ENCODE data around the gene DRD1. TPM values are rescaled to one million over a fixed set of nuclear protein-coding genes. Genes with fewer than 3 reads are reported as not detected.

Gene DRD1
- total RNA-seq, 2 donors from 2014 or later = 0.41 to 0.99 TPM

DNA sequence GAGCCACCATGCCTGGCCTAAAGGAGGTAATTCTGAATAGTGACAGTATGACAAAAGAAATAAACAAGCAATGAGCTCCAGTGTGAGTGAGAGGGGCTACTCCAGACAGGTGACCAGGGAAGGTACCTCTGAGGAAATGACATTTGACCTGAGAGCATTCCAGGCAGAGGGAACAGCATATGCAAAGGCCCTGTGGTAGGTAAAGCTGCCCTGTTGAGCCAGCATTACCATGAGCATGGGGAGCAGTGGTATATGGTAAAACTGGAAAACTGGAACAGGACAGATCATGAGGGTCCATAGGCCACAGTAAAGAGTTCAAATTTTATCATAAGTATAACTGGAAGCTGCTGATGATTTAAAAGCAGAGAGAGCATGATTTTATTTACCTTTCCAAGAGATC, 28.4 kb upstream of the DRD1 start:
- ATAC-seq (ENCODE audit: insufficient number of reproducible peaks, low FRiP score, low read depth) = no peak
- no peak overlapping the region for H3K4me3 ChIP-seq
- H3K27me3 ChIP-seq (replicated peaks; ENCODE audit: insufficient read depth) = no peaks in the 10 kb centered on the region
- no peaks in the 10 kb centered on the region for H3K4me1 ChIP-seq (ENCODE audit: control insufficient read depth in 1 of 2, low read depth in 2 of 2)
- no peaks in the 10 kb centered on the region for H3K36me3 ChIP-seq
- H3K9me3 ChIP-seq = no peaks in the 10 kb centered on the region
- no peak for DNase-seq (ENCODE audit: low spot score)
- no peak overlapping the region for H3K27ac ChIP-seq
- TF ChIP-seq CTCF (IDR thresholded peaks at IDR 0.05) = no peak

DNA sequence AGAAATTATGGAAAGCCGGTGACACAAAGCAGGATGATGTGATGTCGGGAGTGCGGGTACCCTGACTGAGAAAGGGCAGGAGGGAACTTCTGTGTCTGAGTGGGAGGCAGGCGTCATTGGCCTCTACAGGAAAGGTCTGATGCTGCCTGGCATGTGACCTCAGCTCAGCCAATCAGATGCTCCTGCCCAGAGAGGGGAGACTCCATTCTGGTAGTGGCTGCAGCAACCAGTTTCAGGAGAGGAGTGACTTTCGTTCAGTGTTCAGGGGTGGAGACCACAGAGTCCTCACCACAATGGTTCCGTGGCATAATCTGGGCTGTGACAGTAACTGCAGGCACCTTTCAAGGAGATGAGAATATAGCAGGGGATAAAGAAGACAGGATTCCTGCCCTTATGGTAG, 27.6 kb upstream of the DRD1 start:
- TF ChIP-seq CTCF (IDR thresholded peaks at IDR 0.05) = no peak
- no peak for ATAC-seq (ENCODE audit: insufficient number of reproducible peaks, low FRiP score, low read depth)
- no peak overlapping the region for H3K27ac ChIP-seq

DNA sequence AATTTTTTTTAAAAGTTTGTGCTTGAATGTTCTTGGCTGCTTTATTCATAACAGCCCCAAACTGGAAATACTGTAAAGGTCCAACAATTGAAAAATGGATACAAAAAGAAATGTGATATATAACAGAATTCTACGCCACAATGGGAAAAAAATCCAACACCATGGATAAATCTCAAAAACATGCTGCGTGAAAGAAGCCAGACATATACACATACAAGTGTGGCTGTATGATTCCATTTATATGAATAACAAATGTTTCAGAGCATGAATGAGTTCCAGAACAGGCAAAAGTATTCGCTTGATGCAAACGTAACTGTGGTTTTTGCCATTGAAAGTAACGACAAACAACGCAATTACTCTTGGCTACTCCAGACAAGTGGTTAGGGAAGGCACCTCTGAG, 27.2 kb upstream of the DRD1 start:
- TF ChIP-seq CTCF (IDR thresholded peaks at IDR 0.05) = no peak
- H3K27ac ChIP-seq = no peak overlapping the region
- H3K4me3 ChIP-seq = no peak overlapping the region
- no peaks in the 10 kb centered on the region for H3K9me3 ChIP-seq
- H3K36me3 ChIP-seq = no peaks in the 10 kb centered on the region
- H3K27me3 ChIP-seq (replicated peaks; ENCODE audit: insufficient read depth) = no peaks in the 10 kb centered on the region
- no peak for DNase-seq (ENCODE audit: low spot score)
- peaks cover 0 to 7% of the 10 kb centered on the region in 2 donors for H3K4me1 ChIP-seq (ENCODE audit: control insufficient read depth in 1 of 2, low read depth in 2 of 2)
- ATAC-seq (ENCODE audit: insufficient number of reproducible peaks, low FRiP score, low read depth) = no peak

More for the DNA sequence above, 27.6 kb upstream of the DRD1 start:
- Histone ChIP-seq H3K36me3 (no peaks in the 10 kb centered on the region), H3K4me1 (ENCODE audit: control insufficient read depth in 1 of 2, low read depth in 2 of 2) (peaks cover 0 to 7% of the 10 kb centered on the region in 2 donors), H3K27me3 (replicated peaks; ENCODE audit: insufficient read depth) (no peaks in the 10 kb centered on the region), H3K9me3 (no peaks in the 10 kb centered on the region), H3K4me3 (no peak overlapping the region)
- DNase-seq (ENCODE audit: low spot score) = no peak

GRCh38 chr5:175470781-175471180, 26.8 kb upstream of the DRD1 start:
- ATAC-seq (ENCODE audit: insufficient number of reproducible peaks, low FRiP score, low read depth) = no peak
- no peak for TF ChIP-seq CTCF (IDR thresholded peaks at IDR 0.05)
- H3K4me3 ChIP-seq = no peak overlapping the region

GRCh38 chr5:175469916-175470315, 25.9 kb upstream of the DRD1 start:
- H3K36me3 ChIP-seq = no peaks in the 10 kb centered on the region
- TF ChIP-seq CTCF (IDR thresholded peaks at IDR 0.05) = no peak
- DNase-seq (ENCODE audit: low spot score) (no peak), ATAC-seq (ENCODE audit: insufficient number of reproducible peaks, low FRiP score, low read depth) (no peak)
- H3K9me3 ChIP-seq = no peaks in the 10 kb centered on the region
- no peak overlapping the region for H3K4me3 ChIP-seq
- peaks cover 0 to 7% of the 10 kb centered on the region in 2 donors for H3K4me1 ChIP-seq (ENCODE audit: control insufficient read depth in 1 of 2, low read depth in 2 of 2)
- H3K27me3 ChIP-seq (replicated peaks; ENCODE audit: insufficient read depth) = no peaks in the 10 kb centered on the region
- no peak overlapping the region for H3K27ac ChIP-seq

More at GRCh38 chr5:175470781-175471180, 26.8 kb upstream of the DRD1 start:
- Histone ChIP-seq H3K9me3 (no peaks in the 10 kb centered on the region), H3K4me1 (ENCODE audit: control insufficient read depth in 1 of 2, low read depth in 2 of 2) (peaks cover 0 to 7% of the 10 kb centered on the region in 2 donors), H3K36me3 (no peaks in the 10 kb centered on the region), H3K27ac (no peak overlapping the region), H3K27me3 (replicated peaks; ENCODE audit: insufficient read depth) (no peaks in the 10 kb centered on the region)
- DNase-seq (ENCODE audit: low spot score) = no peak
